SU-DHL-6 (cell line): Measurements from ENCODE around the gene DOCK10.

Source experiments
- H2AFZ ChIP-seq: fragments of 200-600 bp; sonication (generic); 2 replicates; pipeline ENCODE4 v1.6.1; 2014; ENCODE audit warnings: low read depth, mild to moderate bottlenecking, moderate library complexity, mixed read lengths, antibody characterized with exemption, low read length; ENCODE audit not compliant: severe bottlenecking
- H3F3A ChIP-seq: fragments of 200-600 bp; shearing (Covaris generic); 2 replicates; pipeline ENCODE4 v1.6.0; 2016; ENCODE audit warnings: antibody characterized with exemption, mild to moderate bottlenecking; ENCODE audit not compliant: insufficient read depth
- H3K27ac ChIP-seq: fragments of 200-600 bp; sonication (generic); 2 replicates; pipeline ENCODE4 v1.5.1; 2016; ENCODE audit warnings: low read depth, mild to moderate bottlenecking, low read length, moderate library complexity, mixed read lengths
- H3K27me3 ChIP-seq: fragments of 200-600 bp; sonication (generic), shearing (Covaris generic); 2 replicates; pipeline ENCODE4 v1.6.0; 2014; ENCODE audit warnings: mild to moderate bottlenecking, low read length
- H3K36me3 ChIP-seq: fragments of 200-600 bp; sonication (generic); 2 replicates; pipeline ENCODE4 v1.6.1; 2014; ENCODE audit warnings: mild to moderate bottlenecking, low read length, mixed read lengths
- H3K4me2 ChIP-seq: fragments of 300-600, 200-600 bp; shearing (Covaris generic), sonication (generic); 2 replicates; pipeline ENCODE4 v1.6.0; 2014; ENCODE audit warnings: low read length, low read depth, mild to moderate bottlenecking; ENCODE audit not compliant: poor library complexity, severe bottlenecking
- H3K4me3 ChIP-seq: fragments of 200-600 bp; sonication (generic); 2 replicates; pipeline ENCODE4 v1.5.1; 2014; ENCODE audit warnings: antibody characterized with exemption, low read length, mild to moderate bottlenecking, mixed read lengths; ENCODE audit not compliant: insufficient read depth, poor library complexity, severe bottlenecking
- H3K79me2 ChIP-seq: fragments of 200-600 bp; sonication (generic); 2 replicates; pipeline ENCODE4 v1.6.1; 2014; ENCODE audit warnings: mild to moderate bottlenecking, low read length, moderate library complexity; ENCODE audit not compliant: insufficient read depth
- H3K9ac ChIP-seq: fragments of 200-600 bp; sonication (generic); 2 replicates; pipeline ENCODE4 v1.7.0; 2014; ENCODE audit warnings: mild to moderate bottlenecking, low read length
- H3K9me2 ChIP-seq: fragments of 200-600 bp; sonication (generic); replicated peaks from 2 replicates; pipeline ENCODE4 v1.6.1; 2014; ENCODE audit warnings: low read length; ENCODE audit not compliant: insufficient read depth
- H3K9me3 ChIP-seq: fragments of 200-600 bp; sonication (generic); 2 replicates; pipeline ENCODE4 v1.6.1; 2014; ENCODE audit warnings: low read length, mixed read lengths; ENCODE audit not compliant: insufficient read depth
- H4K20me1 ChIP-seq: fragments of 200-600 bp; sonication (generic); 2 replicates; pipeline ENCODE4 v1.6.1; 2014; ENCODE audit warnings: low read depth, mild to moderate bottlenecking, antibody characterized with exemption, low read length, moderate library complexity, mixed read lengths
- CTCF ChIP-seq: fragments of 200-600 bp; sonication (generic); IDR thresholded peaks from one replicate; pipeline ENCODE4 v1.5.1; 2017; ENCODE audit warnings: antibody characterized with exemption, mild to moderate bottlenecking, low read length, moderate library complexity; ENCODE audit not compliant: insufficient read depth, poor library complexity, severe bottlenecking
- EZH2phosphoT487 ChIP-seq: fragments of 200-600 bp; sonication (generic), shearing (Covaris generic); conservative IDR thresholded peaks from 2 replicates; pipeline ENCODE4 v1.6.1; 2018; ENCODE audit warnings: mild to moderate bottlenecking, antibody characterized with exemption, low read length, moderate library complexity, mixed read lengths

The DOCK10 gene

DNA sequence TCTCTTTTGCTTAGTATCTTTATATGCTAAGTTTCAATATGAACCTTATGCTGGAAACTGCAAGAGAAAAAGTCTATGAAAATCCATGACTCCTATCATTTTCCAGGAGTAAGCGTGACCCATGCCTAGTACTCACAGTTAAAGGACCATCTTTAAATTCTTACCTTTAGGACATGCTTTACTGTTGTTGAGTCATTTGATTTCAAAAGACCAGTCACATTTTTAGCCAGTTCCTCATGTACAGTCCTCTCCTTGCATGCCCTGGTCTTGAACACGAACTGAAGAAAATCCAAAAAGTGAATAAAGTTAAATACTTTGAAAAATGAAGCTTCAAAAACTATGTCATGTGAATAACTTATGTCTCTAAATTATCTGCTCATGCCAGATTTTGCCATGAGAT is 208.3 kb downstream of the DOCK10 start:
- Histone ChIP-seq H3K9me2 (no peaks in the 10 kb centered on the region), H3K9me3 (no peaks in the 10 kb centered on the region), H3K79me2 (no peaks in the 10 kb centered on the region), H4K20me1 (no peaks in the 10 kb centered on the region), H3K27me3 (no peaks in the 10 kb centered on the region; the same call in 1 of the 2 replicates), H3K36me3 (no peaks in the 10 kb centered on the region), H3K9ac (no peak overlapping the region), H3K4me3 (no peak overlapping the region), H3K27ac (no peak overlapping the region), H2AFZ (no peak overlapping the region), H3F3A (no peaks in the 10 kb centered on the region), H3K4me2 (no peak overlapping the region)
- TF ChIP-seq CTCF (no peak), EZH2phosphoT487 (no peak)

DNA sequence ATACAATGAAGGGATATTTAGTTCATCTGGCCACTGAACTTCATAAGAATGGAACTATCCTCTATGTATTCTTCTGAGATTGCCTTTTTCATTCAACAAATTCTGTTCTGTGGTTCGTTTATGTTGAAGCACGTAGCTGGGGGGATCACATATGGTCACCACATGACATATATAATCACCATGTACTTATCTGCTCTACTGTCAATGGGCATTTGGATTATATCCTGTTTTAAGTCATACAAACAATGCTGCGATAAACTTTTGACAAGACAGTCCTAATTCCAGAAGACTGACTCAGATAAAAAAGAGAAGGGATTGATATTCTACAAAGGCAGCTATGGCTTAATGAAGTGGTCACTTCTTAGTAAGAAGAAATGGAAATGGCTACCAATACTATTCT is 210.1 kb downstream of the DOCK10 start:
- H3K4me2 ChIP-seq: no peak overlapping the region
- no peaks in the 10 kb centered on the region for H3K36me3 ChIP-seq
- H3K79me2 ChIP-seq: no peaks in the 10 kb centered on the region

GRCh38 chr2:224831530-224831929 is 210.7 kb downstream of the DOCK10 start:
- Histone ChIP-seq H3K79me2 (no peaks in the 10 kb centered on the region), H3K9me2 (no peaks in the 10 kb centered on the region), H3K27me3 (no peaks in the 10 kb centered on the region; the same call in 1 of the 2 replicates), H3K4me3 (no peak overlapping the region), H3F3A (no peaks in the 10 kb centered on the region), H3K36me3 (no peaks in the 10 kb centered on the region), H2AFZ (no peak overlapping the region), H3K9ac (no peak overlapping the region), H4K20me1 (no peaks in the 10 kb centered on the region), H3K9me3 (no peaks in the 10 kb centered on the region), H3K27ac (no peak overlapping the region), H3K4me2 (no peak overlapping the region)
- TF ChIP-seq EZH2phosphoT487 (no peak), CTCF (no peak)

More for the DNA sequence above, 210.1 kb downstream of the DOCK10 start:
- Histone ChIP-seq H3K9me2 (no peaks in the 10 kb centered on the region), H3K27ac (no peak overlapping the region), H2AFZ (no peak overlapping the region), H3K9me3 (no peaks in the 10 kb centered on the region), H3K9ac (no peak overlapping the region), H3K27me3 (no peaks in the 10 kb centered on the region; the same call in 1 of the 2 replicates), H3F3A (no peaks in the 10 kb centered on the region), H3K4me3 (no peak overlapping the region), H4K20me1 (no peaks in the 10 kb centered on the region)
- no peak for TF ChIP-seq EZH2phosphoT487

- H3K4me3 ChIP-seq: no peak overlapping the region
Observed at GRCh38 chr2:224820283-224820991, 221.8 kb downstream of the DOCK10 start.

More at GRCh38 chr2:224820283-224820991, 221.8 kb downstream of the DOCK10 start:
- H3K36me3 ChIP-seq: no peaks in the 10 kb centered on the region
- no peaks in the 10 kb centered on the region for H3K9me2 ChIP-seq
- no peaks in the 10 kb centered on the region for H3K79me2 ChIP-seq
- TF ChIP-seq EZH2phosphoT487 (no peak), CTCF (no peak)
- H4K20me1 ChIP-seq: no peaks in the 10 kb centered on the region
- H3K4me2 ChIP-seq: no peak overlapping the region
- H3K27me3 ChIP-seq: no peaks in the 10 kb centered on the region
- no peaks in the 10 kb centered on the region for H3K9me3 ChIP-seq
- H2AFZ ChIP-seq: no peak overlapping the region
- H3K9ac ChIP-seq: no peak overlapping the region
- no peaks in the 10 kb centered on the region for H3F3A ChIP-seq
- H3K27ac ChIP-seq: no peak overlapping the region
